ENCODE data around the gene STAT1.

GRCh38 chr2:190950566-190950991 lies 63.4 kb downstream of the STAT1 start:
- TF ChIP-seq TCF3 (CRISPR knock-in tag; IDR thresholded peaks at IDR 0.05): no peak
- TF ChIP-seq CTCF (IDR thresholded peaks at IDR 0.05 in 2 of 3, conservative IDR thresholded peaks at IDR 0.05 in 1 of 3; ENCODE audit: insufficient read depth in 2 of 3, low read depth in 1 of 3, low read length in 3 of 3): no peak

All from K562 (cell line).